Esophagus muscularis mucosa (tissue), 4 donors: ENCODE data around the gene SH3BP5L.

ENCODE experiments used
- EP300 ChIP-seq: sonication (generic); formaldehyde crosslinking; IDR thresholded peaks from one replicate; pipeline ENCODE4 v1.6.1; 2017; ENCODE audit warnings: antibody characterized with exemption
- POLR2A ChIP-seq: fragments of 450-650 bp; IDR thresholded peaks from one replicate; pipeline ENCODE4 v1.6.1; 2017; ENCODE audit warnings: antibody characterized with exemption, moderate library complexity, mild to moderate bottlenecking, low read depth
- POLR2AphosphoS5 ChIP-seq, 2 donors: sonication (generic); formaldehyde crosslinking; IDR thresholded peaks; one replicate each; pipeline ENCODE4 v1.6.1; 2017; ENCODE audit warnings: antibody characterized with exemption in 2 of 2
- TF ChIP-seq, protein P1 (sequence below), 3 experiments: fragments of 200-600 bp in 2 of 3; fragments of 450-650 bp in 1 of 3; sonication (generic) in 2 of 3; IDR thresholded peaks; one replicate each; pipeline ENCODE4 v1.5.1; 2017 to 2019; ENCODE audit warnings: antibody characterized with exemption in 3 of 3, mild to moderate bottlenecking in 2 of 3, moderate library complexity in 1 of 3

DNA sequence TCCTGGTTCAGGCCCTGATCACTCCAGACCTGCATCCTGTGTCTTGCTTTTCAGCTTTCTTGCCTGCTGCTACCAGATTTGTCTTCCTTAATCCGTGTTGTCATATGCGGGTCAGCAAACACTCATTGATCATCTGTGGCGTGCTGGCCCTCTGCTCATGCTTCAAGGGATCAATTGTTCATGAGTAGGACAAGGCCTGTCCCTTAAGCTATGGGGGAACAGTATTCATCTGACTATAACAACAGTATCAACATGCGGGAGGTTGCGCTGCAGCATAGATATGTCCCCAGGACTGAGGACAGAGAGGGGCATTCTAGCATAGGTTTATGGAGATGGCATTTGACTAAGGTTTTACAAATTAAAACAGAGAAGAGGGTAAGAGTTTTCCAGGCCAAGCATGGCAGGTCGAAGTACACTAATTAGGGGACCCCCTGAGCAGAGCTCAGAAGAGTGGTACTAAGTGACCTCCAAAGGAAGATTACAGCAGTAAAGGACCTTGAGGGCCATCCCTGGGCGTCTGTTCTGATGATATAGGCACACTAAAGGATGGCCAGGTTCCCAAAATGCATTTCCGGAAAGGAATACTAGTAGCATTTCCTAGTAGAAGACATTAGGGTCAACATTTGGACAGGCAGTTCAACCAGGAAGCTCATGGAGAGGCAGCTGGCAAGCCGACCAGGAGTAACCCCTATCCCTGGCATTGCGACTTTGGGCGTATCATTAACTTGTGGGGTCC lies 11.5 kb upstream of the SH3BP5L start:
- TF ChIP-seq POLR2A (no peak), POLR2AphosphoS5 (IDR thresholded peaks at IDR 0.05) (no peak), EP300 (no peak)
- TF ChIP-seq, protein P1, sequence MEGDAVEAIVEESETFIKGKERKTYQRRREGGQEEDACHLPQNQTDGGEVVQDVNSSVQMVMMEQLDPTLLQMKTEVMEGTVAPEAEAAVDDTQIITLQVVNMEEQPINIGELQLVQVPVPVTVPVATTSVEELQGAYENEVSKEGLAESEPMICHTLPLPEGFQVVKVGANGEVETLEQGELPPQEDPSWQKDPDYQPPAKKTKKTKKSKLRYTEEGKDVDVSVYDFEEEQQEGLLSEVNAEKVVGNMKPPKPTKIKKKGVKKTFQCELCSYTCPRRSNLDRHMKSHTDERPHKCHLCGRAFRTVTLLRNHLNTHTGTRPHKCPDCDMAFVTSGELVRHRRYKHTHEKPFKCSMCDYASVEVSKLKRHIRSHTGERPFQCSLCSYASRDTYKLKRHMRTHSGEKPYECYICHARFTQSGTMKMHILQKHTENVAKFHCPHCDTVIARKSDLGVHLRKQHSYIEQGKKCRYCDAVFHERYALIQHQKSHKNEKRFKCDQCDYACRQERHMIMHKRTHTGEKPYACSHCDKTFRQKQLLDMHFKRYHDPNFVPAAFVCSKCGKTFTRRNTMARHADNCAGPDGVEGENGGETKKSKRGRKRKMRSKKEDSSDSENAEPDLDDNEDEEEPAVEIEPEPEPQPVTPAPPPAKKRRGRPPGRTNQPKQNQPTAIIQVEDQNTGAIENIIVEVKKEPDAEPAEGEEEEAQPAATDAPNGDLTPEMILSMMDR (IDR thresholded peaks at IDR 0.05): no peak
